Subcutaneous adipose tissue (tissue), 4 donors: ENCODE measurements around the gene BLM. TPM values are rescaled to one million over a fixed set of nuclear protein-coding genes. Genes with fewer than 3 reads are reported as not detected.

Experiments
- total RNA-seq, 4 donors: library from RNA; depleted of rRNA; stranded (reverse); fragments of >200 nt; gene quantifications; one replicate each; pipeline ENCODE4 v1.1.0, GENCODE V29; 2016
- TF ChIP-seq, protein P1 (sequence below): fragments of 450-650 bp; IDR thresholded peaks from one replicate; pipeline ENCODE4 v1.5.1; 2016; ENCODE audit warnings: low read depth, mild to moderate bottlenecking, control low read depth, antibody characterized with exemption, moderate library complexity

BLM gene
- total RNA-seq, 4 donors from 2014 or later = 2.4 to 13.6 (median 6.8) TPM

- TF ChIP-seq, protein P1, sequence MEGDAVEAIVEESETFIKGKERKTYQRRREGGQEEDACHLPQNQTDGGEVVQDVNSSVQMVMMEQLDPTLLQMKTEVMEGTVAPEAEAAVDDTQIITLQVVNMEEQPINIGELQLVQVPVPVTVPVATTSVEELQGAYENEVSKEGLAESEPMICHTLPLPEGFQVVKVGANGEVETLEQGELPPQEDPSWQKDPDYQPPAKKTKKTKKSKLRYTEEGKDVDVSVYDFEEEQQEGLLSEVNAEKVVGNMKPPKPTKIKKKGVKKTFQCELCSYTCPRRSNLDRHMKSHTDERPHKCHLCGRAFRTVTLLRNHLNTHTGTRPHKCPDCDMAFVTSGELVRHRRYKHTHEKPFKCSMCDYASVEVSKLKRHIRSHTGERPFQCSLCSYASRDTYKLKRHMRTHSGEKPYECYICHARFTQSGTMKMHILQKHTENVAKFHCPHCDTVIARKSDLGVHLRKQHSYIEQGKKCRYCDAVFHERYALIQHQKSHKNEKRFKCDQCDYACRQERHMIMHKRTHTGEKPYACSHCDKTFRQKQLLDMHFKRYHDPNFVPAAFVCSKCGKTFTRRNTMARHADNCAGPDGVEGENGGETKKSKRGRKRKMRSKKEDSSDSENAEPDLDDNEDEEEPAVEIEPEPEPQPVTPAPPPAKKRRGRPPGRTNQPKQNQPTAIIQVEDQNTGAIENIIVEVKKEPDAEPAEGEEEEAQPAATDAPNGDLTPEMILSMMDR = no peak
Measured at GRCh38 chr15:90812171-90812957, 95.2 kb downstream of the BLM start.

GRCh38 chr15:90812958-90813265, 95.8 kb downstream of the BLM start:
- TF ChIP-seq, protein P1 = no peak

DNA sequence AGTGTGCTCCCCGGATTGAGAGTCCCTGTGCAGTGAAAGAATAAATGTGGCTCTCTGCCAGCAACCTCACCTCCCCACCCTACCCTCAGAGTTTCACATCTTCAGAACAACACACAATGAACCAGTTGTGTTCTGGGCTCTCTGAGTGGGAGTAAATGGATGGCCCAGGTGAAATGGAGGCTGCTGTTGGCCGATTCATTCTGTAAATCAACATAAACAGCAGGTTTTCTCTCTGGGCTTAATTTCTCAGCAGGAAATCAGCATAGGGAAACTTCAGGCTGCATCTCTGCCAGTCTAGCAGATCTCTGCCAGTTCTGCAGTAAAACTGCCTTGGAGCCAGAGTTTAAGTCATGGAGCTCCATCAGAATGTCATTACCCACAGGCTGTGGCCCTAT, 96.6 kb downstream of the BLM start:
- TF ChIP-seq, protein P1 = no peak

DNA sequence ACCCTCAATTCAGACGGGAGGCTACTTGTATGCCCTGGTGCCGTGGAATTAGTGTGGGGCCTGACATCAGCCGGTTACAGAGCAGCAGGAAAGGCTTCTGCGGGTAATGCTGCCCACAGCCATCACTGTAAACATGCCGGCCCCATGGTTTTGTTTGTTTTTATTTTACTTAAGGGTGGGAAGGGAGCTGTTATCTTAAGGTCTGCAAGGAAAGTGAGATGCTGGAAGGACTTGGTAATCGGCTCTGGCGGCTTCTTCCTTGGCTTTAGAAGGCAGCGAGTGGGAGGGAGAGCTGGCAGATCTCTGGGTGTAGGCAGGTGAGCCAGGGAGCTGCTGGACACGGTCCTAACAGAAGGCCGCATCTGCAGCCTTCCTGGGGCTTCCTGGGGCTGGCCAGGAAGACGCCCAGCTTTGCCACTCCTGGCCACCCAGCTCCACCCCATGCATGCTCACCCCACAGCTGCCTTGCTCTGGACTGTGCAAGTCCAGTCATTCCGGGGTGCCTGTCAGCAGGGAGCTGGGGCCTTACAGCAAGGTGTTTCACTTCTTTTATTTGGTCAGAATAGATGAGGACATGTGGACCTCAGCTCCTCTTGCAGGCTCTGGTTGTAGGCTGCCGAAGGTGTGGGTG, 97.2 kb downstream of the BLM start:
- TF ChIP-seq, protein P1 = no peak

DNA sequence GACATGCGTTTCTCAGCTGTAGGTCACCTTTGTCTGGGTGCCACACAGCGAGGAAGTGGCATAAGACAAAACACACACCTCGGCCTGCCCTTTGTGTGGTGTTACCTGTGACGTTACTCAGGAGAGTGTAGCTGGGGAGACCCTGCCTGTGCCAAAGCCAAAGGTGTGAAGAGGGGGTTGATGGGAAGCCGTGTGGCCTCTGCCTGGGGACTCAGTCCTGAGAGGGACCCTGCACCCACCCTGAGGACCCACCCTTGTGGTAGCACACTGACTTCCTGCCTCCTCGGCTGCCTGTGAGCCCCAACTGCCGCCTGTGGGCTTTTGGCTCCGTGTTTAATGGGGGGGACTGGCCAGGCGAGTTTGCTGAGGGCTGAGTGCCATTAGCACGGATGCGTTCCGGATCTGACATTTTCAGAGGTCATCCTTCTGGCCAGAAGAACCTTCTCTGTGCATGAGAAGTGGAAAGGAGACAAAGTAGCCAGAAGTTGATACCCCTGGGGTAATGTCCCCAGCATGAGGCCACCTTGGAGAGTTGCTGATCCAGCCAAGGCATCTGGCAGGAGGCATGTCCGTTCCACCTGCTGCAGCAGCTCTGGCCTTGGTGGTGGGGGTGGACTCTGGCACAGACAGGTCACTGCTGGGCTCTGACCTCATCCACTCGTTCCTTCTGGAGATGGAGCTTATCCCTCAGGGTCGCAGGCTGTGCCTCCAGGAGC, 99.4 kb downstream of the BLM start:
- TF ChIP-seq, protein P1 = no peak

- TF ChIP-seq, protein P1 = no peak
Measured at GRCh38 chr15:90817117-90818057, 100.2 kb downstream of the BLM start.
